ENCODE results near the gene SOWAHA.

GRCh38 chr5:132832612-132833011 lies 19.5 kb downstream of the SOWAHA start:
- TF ChIP-seq POLR2AphosphoS5 (IDR thresholded peaks at IDR 0.05; ENCODE audit: low read depth, low read length) (no peak), REST (IDR thresholded peaks at IDR 0.05; ENCODE audit: insufficient read depth in 1 of 2, low read depth in 2 of 2, low read length in 2 of 2) (no peak), TAF1 (IDR thresholded peaks at IDR 0.05; ENCODE audit: borderline replicate concordance, insufficient read depth, low read length) (no peak), FOXP2 (optimal IDR thresholded peaks at IDR 0.05; ENCODE audit: borderline replicate concordance, extremely low read depth, extremely low read length, insufficient read depth) (no peak)
